Tibial nerve (tissue), 4 donors: Measurements from ENCODE around the gene PCDH9. TPM values are rescaled to one million over a fixed set of nuclear protein-coding genes. Genes with fewer than 3 reads are reported as not detected.

ENCODE experiments used
- DNase-seq, 2 donors: peaks; one replicate each; pipeline ENCODE4 v3.0.0-alpha.2; 2019; ENCODE audit warnings: low spot score in 2 of 2
- H3K27ac ChIP-seq, 4 donors: fragments of 200-600 bp; sonication (generic) in 3 of 4; one replicate each; pipeline ENCODE4 v1.5.1; 2017 to 2019; ENCODE audit warnings: mild to moderate bottlenecking in 1 of 4
- H3K27me3 ChIP-seq, 2 donors: fragments of 200-600 bp; sonication (generic) in 1 of 2; one replicate each; pipeline versions ENCODE4 v1.5.1 to v1.6.0; 2017 to 2019
- H3K36me3 ChIP-seq, 3 donors: fragments of 200-600 bp; sonication (generic); one replicate each; pipeline ENCODE4 v1.5.1; 2018 to 2019
- H3K4me1 ChIP-seq, 4 donors: fragments of 200-600 bp; sonication (generic) in 3 of 4; one replicate each; pipeline ENCODE4 v1.5.1; 2017 to 2019
- H3K4me3 ChIP-seq, 4 donors: fragments of 200-600 bp; sonication (generic) in 3 of 4; one replicate each; pipeline ENCODE4 v1.5.1; 2017 to 2019; ENCODE audit warnings: mild to moderate bottlenecking in 1 of 4, moderate library complexity in 1 of 4
- H3K9me3 ChIP-seq, 4 donors: fragments of 200-600 bp; sonication (generic) in 3 of 4; one replicate each; pipeline ENCODE4 v1.5.1; 2017 to 2019
- EP300 ChIP-seq, 2 donors: sonication (generic); formaldehyde crosslinking; IDR thresholded peaks; one replicate each; pipeline ENCODE4 v1.6.1; 2017; ENCODE audit warnings: antibody characterized with exemption in 2 of 2, mild to moderate bottlenecking in 1 of 2
- POLR2A ChIP-seq, 2 donors: fragments of 450-650 bp; IDR thresholded peaks; one replicate each; pipeline ENCODE4 v1.6.1; 2017; ENCODE audit warnings: antibody characterized with exemption in 2 of 2, mild to moderate bottlenecking in 2 of 2, moderate library complexity in 2 of 2
- WGBS, 2 donors: methylation state at CpG; one replicate each; pipeline ENCODE4 v1.1.5; 2018; 5-methylcytosine and 5-hydroxymethylcytosine counted together
- total RNA-seq, 4 donors: library from RNA; depleted of rRNA; stranded (reverse); fragments of >200 nt; gene quantifications; one replicate each; pipeline ENCODE4 v1.1.0, GENCODE V29; 2016
- TF ChIP-seq, protein P1 (sequence below), 5 experiments: fragments of 200-600 bp in 3 of 5; fragments of 450-650 bp in 2 of 5; sonication (generic) in 3 of 5; IDR thresholded peaks; one replicate each; pipeline ENCODE4 v1.5.1; 2016 to 2019; ENCODE audit warnings: antibody characterized with exemption in 5 of 5, mild to moderate bottlenecking in 3 of 5, moderate library complexity in 2 of 5

The PCDH9 gene
- total RNA-seq, 4 donors from 2014 or later: 11.8 to 28.6 (median 14.4) TPM

DNA sequence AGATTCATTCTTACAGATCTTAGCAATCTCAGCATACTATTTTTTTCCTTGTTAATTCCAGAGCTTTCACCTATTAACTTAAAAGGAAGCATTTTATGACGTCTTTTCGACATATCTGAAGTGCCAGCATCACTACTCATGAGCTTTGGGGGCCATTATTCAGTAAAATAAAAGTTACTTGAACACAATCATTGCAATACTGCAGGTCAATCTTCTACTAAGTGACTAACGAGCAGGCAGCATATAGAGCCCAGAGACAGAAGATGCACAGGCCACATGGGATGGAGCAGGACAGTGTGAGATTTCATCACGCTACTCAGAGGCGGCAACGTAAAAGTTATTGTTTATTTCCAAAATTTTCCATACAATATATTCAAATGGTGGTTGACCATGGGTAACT, 382.6 kb downstream of the PCDH9 start:
- Histone ChIP-seq H3K9me3 (no peaks in the 10 kb centered on the region), H3K27me3 (no peaks in the 10 kb centered on the region), H3K36me3 (no peaks in the 10 kb centered on the region), H3K4me1 (no peaks in the 10 kb centered on the region), H3K4me3 (no peak overlapping the region), H3K27ac (no peak overlapping the region)
- TF ChIP-seq POLR2A (IDR thresholded peaks at IDR 0.05) (no peak), EP300 (IDR thresholded peaks at IDR 0.05) (no peak)
- TF ChIP-seq, protein P1, sequence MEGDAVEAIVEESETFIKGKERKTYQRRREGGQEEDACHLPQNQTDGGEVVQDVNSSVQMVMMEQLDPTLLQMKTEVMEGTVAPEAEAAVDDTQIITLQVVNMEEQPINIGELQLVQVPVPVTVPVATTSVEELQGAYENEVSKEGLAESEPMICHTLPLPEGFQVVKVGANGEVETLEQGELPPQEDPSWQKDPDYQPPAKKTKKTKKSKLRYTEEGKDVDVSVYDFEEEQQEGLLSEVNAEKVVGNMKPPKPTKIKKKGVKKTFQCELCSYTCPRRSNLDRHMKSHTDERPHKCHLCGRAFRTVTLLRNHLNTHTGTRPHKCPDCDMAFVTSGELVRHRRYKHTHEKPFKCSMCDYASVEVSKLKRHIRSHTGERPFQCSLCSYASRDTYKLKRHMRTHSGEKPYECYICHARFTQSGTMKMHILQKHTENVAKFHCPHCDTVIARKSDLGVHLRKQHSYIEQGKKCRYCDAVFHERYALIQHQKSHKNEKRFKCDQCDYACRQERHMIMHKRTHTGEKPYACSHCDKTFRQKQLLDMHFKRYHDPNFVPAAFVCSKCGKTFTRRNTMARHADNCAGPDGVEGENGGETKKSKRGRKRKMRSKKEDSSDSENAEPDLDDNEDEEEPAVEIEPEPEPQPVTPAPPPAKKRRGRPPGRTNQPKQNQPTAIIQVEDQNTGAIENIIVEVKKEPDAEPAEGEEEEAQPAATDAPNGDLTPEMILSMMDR (IDR thresholded peaks at IDR 0.05): no peak
- 92 to 93% methylated on average over 6 of the region's 6 CpGs for WGBS, 2 donors
- no peak for DNase-seq

DNA sequence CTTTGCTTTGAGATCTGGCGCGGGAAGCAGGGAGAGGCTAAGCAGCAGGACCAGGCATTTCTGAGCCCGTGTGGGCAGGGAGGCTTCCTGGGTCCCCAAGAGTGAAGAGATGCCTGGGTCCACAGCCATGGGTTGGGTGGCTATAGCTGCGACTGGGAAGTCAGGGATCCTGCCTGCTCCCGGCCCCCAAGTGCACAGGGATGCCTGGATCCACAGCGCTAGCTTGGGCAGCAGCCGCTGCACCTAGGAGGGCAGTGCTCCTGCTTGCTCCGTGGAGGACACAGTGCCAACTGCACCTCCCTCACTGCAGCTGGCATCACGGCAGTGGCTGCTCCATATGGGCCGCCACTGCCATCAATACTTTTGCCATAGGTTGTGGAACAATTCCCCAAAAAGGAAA, 384.7 kb downstream of the PCDH9 start:
- no peak for DNase-seq
- Histone ChIP-seq H3K27me3 (no peaks in the 10 kb centered on the region), H3K4me1 (no peaks in the 10 kb centered on the region), H3K36me3 (no peaks in the 10 kb centered on the region), H3K27ac (no peak overlapping the region), H3K4me3 (no peak overlapping the region), H3K9me3 (no peaks in the 10 kb centered on the region)
- TF ChIP-seq, protein P1 (IDR thresholded peaks at IDR 0.05): no peak
- TF ChIP-seq POLR2A (IDR thresholded peaks at IDR 0.05): no peak
- no peak for TF ChIP-seq EP300 (IDR thresholded peaks at IDR 0.05)
- WGBS, 2 donors: 95 to 96% methylated on average over 4 to 10 of the region's 10 CpGs

DNA sequence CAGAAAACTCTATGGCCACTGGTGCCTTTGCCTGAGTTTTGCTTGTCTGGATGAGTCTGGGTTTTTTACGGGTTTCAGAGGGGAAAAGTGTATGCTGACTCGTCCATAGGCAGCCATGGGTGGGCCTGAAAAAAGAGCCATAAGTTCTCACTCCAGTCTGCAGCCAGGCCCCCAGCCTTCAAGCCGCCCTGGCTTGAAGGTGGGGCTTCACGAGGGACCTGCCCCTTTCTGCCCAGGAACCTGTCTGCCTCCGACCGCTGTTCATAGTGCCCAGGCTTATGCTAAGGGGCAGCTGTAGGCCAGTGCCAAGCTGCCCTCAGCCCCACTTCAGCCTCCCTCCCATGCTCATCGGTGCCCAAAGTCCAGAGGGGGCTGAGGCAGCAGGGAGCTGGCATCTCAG, 385.2 kb downstream of the PCDH9 start:
- Histone ChIP-seq H3K36me3 (no peaks in the 10 kb centered on the region), H3K27ac (no peak overlapping the region), H3K4me1 (no peaks in the 10 kb centered on the region), H3K27me3 (no peaks in the 10 kb centered on the region), H3K9me3 (no peaks in the 10 kb centered on the region), H3K4me3 (no peak overlapping the region)
- TF ChIP-seq EP300 (IDR thresholded peaks at IDR 0.05) (no peak), POLR2A (IDR thresholded peaks at IDR 0.05) (no peak)
- TF ChIP-seq, protein P1 (IDR thresholded peaks at IDR 0.05): no peak
- 84 to 85% methylated on average over 5 to 7 of the region's 7 CpGs for WGBS, 2 donors
- DNase-seq: no peak

DNA sequence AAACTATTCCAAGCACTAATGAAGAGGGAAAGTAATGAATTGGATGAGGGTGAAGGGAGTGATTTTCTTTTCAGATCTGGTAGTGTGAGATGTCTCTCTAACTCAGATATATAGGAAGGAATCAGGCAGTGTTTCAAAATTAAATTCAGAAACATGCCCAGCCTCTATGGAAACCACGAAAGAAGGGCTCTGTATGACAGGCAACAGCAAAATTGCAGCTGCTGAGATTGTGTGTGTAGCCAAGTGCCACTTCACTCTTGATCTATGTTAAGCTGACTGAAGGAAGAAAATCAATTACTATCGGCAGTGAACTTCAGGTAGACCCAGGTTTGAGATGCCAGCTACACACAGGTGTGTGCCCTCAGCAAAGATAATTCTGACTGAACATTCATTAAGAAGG, 387.4 kb downstream of the PCDH9 start:
- no peak for DNase-seq
- WGBS, 2 donors: 80% methylated on average over 2 of the region's 2 CpGs
- no peaks in the 10 kb centered on the region for H3K36me3 ChIP-seq
- no peaks in the 10 kb centered on the region for H3K9me3 ChIP-seq
- no peak overlapping the region for H3K27ac ChIP-seq
- no peak overlapping the region for H3K4me3 ChIP-seq
- no peaks in the 10 kb centered on the region for H3K4me1 ChIP-seq
- H3K27me3 ChIP-seq: no peaks in the 10 kb centered on the region
- TF ChIP-seq POLR2A (IDR thresholded peaks at IDR 0.05): no peak
- TF ChIP-seq, protein P1 (IDR thresholded peaks at IDR 0.05): no peak
- no peak for TF ChIP-seq EP300 (IDR thresholded peaks at IDR 0.05)

DNA sequence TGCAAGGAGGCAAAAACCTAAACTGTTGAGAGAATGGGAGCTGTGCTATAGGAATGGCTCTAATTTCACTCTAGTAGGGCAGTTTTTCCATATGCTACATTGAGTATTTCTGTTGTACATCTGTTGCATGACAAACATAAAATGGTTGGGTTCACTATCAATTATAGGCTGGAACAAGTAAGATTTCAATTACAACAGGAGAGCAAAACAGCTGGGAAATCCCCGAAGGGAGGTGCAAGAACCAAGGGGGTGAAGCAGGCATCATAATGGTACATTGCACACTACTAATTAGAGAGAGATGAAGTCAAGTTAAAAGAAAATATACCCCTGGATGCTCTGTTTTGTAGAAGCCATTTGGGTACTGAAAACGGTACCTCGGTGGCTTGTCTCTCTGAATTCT, 389.5 kb downstream of the PCDH9 start:
- TF ChIP-seq POLR2A (IDR thresholded peaks at IDR 0.05): no peak
- TF ChIP-seq EP300 (IDR thresholded peaks at IDR 0.05): no peak
- TF ChIP-seq, protein P1 (IDR thresholded peaks at IDR 0.05): no peak
- no peak overlapping the region for H3K27ac ChIP-seq
- no peaks in the 10 kb centered on the region for H3K4me1 ChIP-seq
- H3K9me3 ChIP-seq: no peaks in the 10 kb centered on the region
- no peak for DNase-seq
- H3K27me3 ChIP-seq: no peaks in the 10 kb centered on the region
- H3K36me3 ChIP-seq: no peaks in the 10 kb centered on the region
- no peak overlapping the region for H3K4me3 ChIP-seq
- WGBS, 2 donors: 95% methylated on average over 3 of the region's 3 CpGs
